BE2C (cell line): Measurements from ENCODE around the gene AUTS2.
A peak's percentile ranks its signal among the peaks of the same experiment; 100 is the strongest.

Experiments
- DNase-seq: peaks from one replicate; pipeline ENCODE4 v3.0.0-alpha.2; 2020
- H3K27me3 ChIP-seq: fragments of 250-450 bp; sonication (Bioruptor Pico); 2 replicates; pipeline ENCODE4 v1.5.1; 2020; ENCODE audit warnings: mild to moderate bottlenecking
- H3K36me3 ChIP-seq: fragments of 250-450 bp; sonication (Bioruptor Pico); 2 replicates; pipeline ENCODE4 v1.5.1; 2020; ENCODE audit warnings: mild to moderate bottlenecking
- H3K4me1 ChIP-seq: fragments of 250-450 bp; sonication (Bioruptor Pico); 2 replicates; pipeline ENCODE4 v1.5.1; 2020
- H3K4me3 ChIP-seq: 2 replicates; pipeline ENCODE4 v1.5.1; 2011; ENCODE audit warnings: low read depth, low read length
- H3K9me3 ChIP-seq: fragments of 250-450 bp; sonication (Bioruptor Pico); 2 replicates; pipeline ENCODE4 v1.5.1; 2020
- CTCF ChIP-seq: IDR thresholded peaks from 2 replicates; pipeline ENCODE4 v1.5.1; 2012; ENCODE audit warnings: mild to moderate bottlenecking, low read depth, low read length

AUTS2 gene

GRCh38 chr7:70322856-70323255, 724.6 kb downstream of the AUTS2 start:
- no peak overlapping the region for H3K4me3 ChIP-seq
- no peak for TF ChIP-seq CTCF
- H3K36me3 ChIP-seq: no peaks in the 10 kb centered on the region
- H3K27me3 ChIP-seq: no peaks in the 10 kb centered on the region
- H3K9me3 ChIP-seq: no peaks in the 10 kb centered on the region
- no peak for DNase-seq
- H3K4me1 ChIP-seq: peaks cover 8% of the 10 kb centered on the region

GRCh38 chr7:70325509-70326101, 727.3 kb downstream of the AUTS2 start:
- Histone ChIP-seq H3K4me3 (no peak overlapping the region), H3K27me3 (no peaks in the 10 kb centered on the region), H3K4me1 (peaks cover 8% of the 10 kb centered on the region), H3K9me3 (no peaks in the 10 kb centered on the region), H3K36me3 (no peaks in the 10 kb centered on the region)
- DNase-seq: peak; percentile 59
- TF ChIP-seq CTCF: no peak

GRCh38 chr7:70334295-70334694, 736.0 kb downstream of the AUTS2 start:
- Histone ChIP-seq H3K4me3 (no peak overlapping the region), H3K4me1 (peaks cover 9% of the 10 kb centered on the region), H3K27me3 (no peaks in the 10 kb centered on the region), H3K36me3 (no peaks in the 10 kb centered on the region), H3K9me3 (no peaks in the 10 kb centered on the region)
- TF ChIP-seq CTCF: no peak
- DNase-seq: no peak

GRCh38 chr7:70334871-70335270, 736.6 kb downstream of the AUTS2 start:
- no peak for DNase-seq
- Histone ChIP-seq H3K4me3 (no peak overlapping the region), H3K4me1 (peaks cover 9% of the 10 kb centered on the region), H3K36me3 (no peaks in the 10 kb centered on the region), H3K9me3 (no peaks in the 10 kb centered on the region), H3K27me3 (no peaks in the 10 kb centered on the region)
- no peak for TF ChIP-seq CTCF

- Histone ChIP-seq H3K4me1 (peaks cover 9% of the 10 kb centered on the region), H3K9me3 (no peaks in the 10 kb centered on the region), H3K36me3 (no peaks in the 10 kb centered on the region), H3K4me3 (no peak overlapping the region), H3K27me3 (no peaks in the 10 kb centered on the region)
- no peak for DNase-seq
- no peak for TF ChIP-seq CTCF
Measured at GRCh38 chr7:70336536-70336935, 738.3 kb downstream of the AUTS2 start.

- Histone ChIP-seq H3K36me3 (no peaks in the 10 kb centered on the region), H3K4me3 (no peak overlapping the region), H3K9me3 (no peaks in the 10 kb centered on the region), H3K4me1 (peaks cover 9% of the 10 kb centered on the region), H3K27me3 (no peaks in the 10 kb centered on the region)
- TF ChIP-seq CTCF: no peak
- DNase-seq: no peak
Measured at GRCh38 chr7:70338015-70338414, 739.7 kb downstream of the AUTS2 start.
